HFF-Myc (cell line): ENCODE results near the gene TMEM69.

Experiments used
- DNase-seq: peaks from one replicate; pipeline ENCODE4 v3.0.0-alpha.2; 2011; ENCODE audit warnings: low read depth; ENCODE audit errors: extremely low read depth
- H3K4me3 ChIP-seq: replicated peaks from 2 replicates; pipeline ENCODE4 v1.5.1; 2011; ENCODE audit warnings: low read depth, mild to moderate bottlenecking, control low read depth, low read length
- CTCF ChIP-seq: IDR thresholded peaks from 2 replicates; pipeline ENCODE4 v1.5.1; 2012; ENCODE audit warnings: mild to moderate bottlenecking, low read depth, low read length, control low read depth; ENCODE audit errors: missing control alignments

Gene TMEM69

GRCh38 chr1:45654540-45655280 is 33.3 kb upstream of the TMEM69 start:
- H3K4me3 ChIP-seq: no peak overlapping the region
- TF ChIP-seq CTCF: no peak
- no peak for DNase-seq

GRCh38 chr1:45656573-45657226 is 31.3 kb upstream of the TMEM69 start:
- no peak overlapping the region for H3K4me3 ChIP-seq
- no peak for DNase-seq
- TF ChIP-seq CTCF: no peak

GRCh38 chr1:45658171-45658570 is 29.8 kb upstream of the TMEM69 start:
- no peak for TF ChIP-seq CTCF
- DNase-seq: no peak
- H3K4me3 ChIP-seq: no peak overlapping the region

DNA sequence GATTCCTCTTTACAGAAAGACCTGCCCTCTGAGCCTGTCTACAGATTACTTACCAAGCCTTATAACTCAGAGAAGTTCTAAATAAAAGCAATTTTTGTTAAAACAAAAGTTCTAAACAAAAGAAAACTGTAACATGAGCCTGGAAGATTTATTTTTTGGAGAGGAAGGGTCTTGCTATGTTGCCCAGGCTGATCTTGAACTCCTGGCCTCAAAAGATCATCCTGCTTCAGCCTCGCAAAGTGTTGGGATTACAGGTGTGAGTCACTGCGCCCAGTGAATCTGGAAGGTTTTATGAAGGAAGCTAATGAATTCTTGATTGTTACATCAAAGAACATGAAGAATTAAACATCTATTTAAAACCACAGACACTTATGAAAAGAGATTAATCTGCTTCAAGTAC is 28.8 kb upstream of the TMEM69 start:
- no peak for TF ChIP-seq CTCF
- no peak for DNase-seq
- H3K4me3 ChIP-seq: no peak overlapping the region

- TF ChIP-seq CTCF: no peak
- H3K4me3 ChIP-seq: no peak overlapping the region
- DNase-seq: no peak
Measured at GRCh38 chr1:45660336-45660735, 27.6 kb upstream of the TMEM69 start.

- no peak overlapping the region for H3K4me3 ChIP-seq
- no peak for TF ChIP-seq CTCF
- no peak for DNase-seq
Measured at GRCh38 chr1:45666836-45667235, 21.1 kb upstream of the TMEM69 start.
